22Rv1 (cell line): ENCODE measurements around the gene CKLF.

ENCODE experiments used
- CTCF ChIP-seq: fragments of 450-650 bp; IDR thresholded peaks from 2 replicates; pipeline ENCODE4 v1.5.1; 2017; ENCODE audit warnings: mild to moderate bottlenecking
- ZFX ChIP-seq: fragments of 450-650 bp; IDR thresholded peaks from 2 replicates; pipeline ENCODE4 v1.6.1; 2017; ENCODE audit warnings: antibody characterized with exemption, borderline replicate concordance

- TF ChIP-seq CTCF (no peak), ZFX (no peak)
Observed at GRCh38 chr16:66507731-66508239, 44.6 kb upstream of the CKLF start.
